ENCODE data around the gene PELI1.
A peak's percentile ranks its signal among the peaks of the same experiment; 100 is the strongest.

Gene PELI1

GRCh38 chr2:64162516-64162915 is 18.3 kb upstream of the PELI1 start:
- no peak for TF ChIP-seq CTCF (IDR thresholded peaks at IDR 0.05; ENCODE audit: low read depth, low read length)
- no peak overlapping the region for H3K4me3 ChIP-seq (replicated peaks in 1 of 2; ENCODE audit: low read depth in 2 of 2, low read length in 2 of 2)
- DNase-seq (ENCODE audit: low read depth in 2 of 2): no peak

- peak; percentile 25 to 86 for DNase-seq (ENCODE audit: low read depth in 2 of 2)
- no peak for TF ChIP-seq CTCF (IDR thresholded peaks at IDR 0.05; ENCODE audit: low read depth, low read length)
- no peak overlapping the region for H3K4me3 ChIP-seq (replicated peaks in 1 of 2; ENCODE audit: low read depth in 2 of 2, low read length in 2 of 2)
Measured at GRCh38 chr2:64157792-64158191, 13.6 kb upstream of the PELI1 start.

GRCh38 chr2:64153811-64154210 is 9.6 kb upstream of the PELI1 start:
- no peak for TF ChIP-seq CTCF (IDR thresholded peaks at IDR 0.05; ENCODE audit: low read depth, low read length)
- no peak overlapping the region for H3K4me3 ChIP-seq (replicated peaks in 1 of 2; ENCODE audit: low read depth in 2 of 2, low read length in 2 of 2)
- no peak for DNase-seq (ENCODE audit: low read depth in 2 of 2)

GRCh38 chr2:64151476-64151875 is 7.3 kb upstream of the PELI1 start:
- no peak for DNase-seq (ENCODE audit: low read depth in 2 of 2)
- no peak for TF ChIP-seq CTCF (IDR thresholded peaks at IDR 0.05; ENCODE audit: low read depth, low read length)
- no peak overlapping the region for H3K4me3 ChIP-seq (replicated peaks in 1 of 2; ENCODE audit: low read depth in 2 of 2, low read length in 2 of 2)

GRCh38 chr2:64145714-64146113 is 1.5 kb upstream of the PELI1 start:
- no peak overlapping the region for H3K4me3 ChIP-seq (replicated peaks in 1 of 2; ENCODE audit: low read depth in 2 of 2, low read length in 2 of 2)
- no peak for TF ChIP-seq CTCF (IDR thresholded peaks at IDR 0.05; ENCODE audit: low read depth, low read length)
- DNase-seq (ENCODE audit: low read depth in 2 of 2): no peak

GRCh38 chr2:64145119-64145518 is 899 bp upstream of the PELI1 start:
- no peak overlapping the region for H3K4me3 ChIP-seq (replicated peaks in 1 of 2; ENCODE audit: low read depth in 2 of 2, low read length in 2 of 2)
- DNase-seq (ENCODE audit: low read depth in 2 of 2): no peak

More at GRCh38 chr2:64145119-64145518, 899 bp upstream of the PELI1 start:
- no peak for TF ChIP-seq CTCF (IDR thresholded peaks at IDR 0.05; ENCODE audit: low read depth, low read length)

All from cardiac fibroblast (primary cell).